IMR-90 (cell line): ENCODE results near the gene FMO2. TPM values are rescaled to one million over a fixed set of nuclear protein-coding genes. Genes with fewer than 3 reads are reported as not detected.

Source experiments
- ATAC-seq: fragments of 200-7000 bp; cut with Tn5 transposase; 2 replicates; pipeline ENCODE4 v1.9.1; 2020; ENCODE audit warnings: low read depth, mild to moderate bottlenecking, moderate library complexity
- BruUV-seq: library from RNA; stranded (reverse); fragments of 400-500 nt; replicated peaks from 2 replicates; lab custom pipeline; 2021; lab: Mats Ljungman, UMichigan
- CTCF ChIA-PET: fragments of 300-600 bp; formaldehyde crosslinking; extraction: SDS; loops from one replicate; lab custom pipeline; 2021; ENCODE audit warnings: antibody characterized with exemption; lab: Yijun Ruan, JAX
- POLR2A ChIA-PET: fragments of 300-600 bp; sonication (Branson Sonifier 250); formaldehyde crosslinking; loops from one replicate; lab custom pipeline; 2022; ENCODE audit warnings: antibody characterized with exemption; ENCODE audit not compliant: unreplicated experiment; lab: Charles Lee
- DNase-seq: peaks from one replicate; pipeline ENCODE4 v3.0.0; 2013
- H2AFZ ChIP-seq: replicated peaks from 2 replicates; pipeline ENCODE3; 2013; ENCODE audit warnings: low read length, mild to moderate bottlenecking; ENCODE audit not compliant: poor library complexity
- H2AK5ac ChIP-seq: 2 replicates; pipeline ENCODE4 v1.6.1; 2013; ENCODE audit warnings: low read depth, low read length, inconsistent platforms
- H2AK9ac ChIP-seq: replicated peaks from 2 replicates; pipeline ENCODE3; 2013; ENCODE audit warnings: mild to moderate bottlenecking, low read depth, low read length, moderate library complexity; ENCODE audit not compliant: poor library complexity
- H2BK120ac ChIP-seq: 2 replicates; pipeline ENCODE4 v1.6.1; 2013; ENCODE audit warnings: low read depth, low read length, inconsistent platforms
- H2BK15ac ChIP-seq: 3 replicates; pipeline ENCODE4 v1.6.1; 2013; ENCODE audit warnings: low read depth, low read length, inconsistent platforms
- H2BK20ac ChIP-seq: 2 replicates; pipeline ENCODE4 v1.6.1; 2013; ENCODE audit warnings: low read depth, mild to moderate bottlenecking, inconsistent platforms, low read length, moderate library complexity
- H2BK5ac ChIP-seq: 2 replicates; pipeline ENCODE4 v1.6.1; 2013; ENCODE audit warnings: mild to moderate bottlenecking, low read depth, low read length, inconsistent platforms; ENCODE audit not compliant: poor library complexity, severe bottlenecking
- H3K14ac ChIP-seq: replicated peaks from 2 replicates; pipeline ENCODE4 v1.6.1; 2013; ENCODE audit warnings: low read depth, low read length, inconsistent platforms
- H3K18ac ChIP-seq: 2 replicates; pipeline ENCODE4 v1.6.1; 2013; ENCODE audit warnings: low read depth, low read length, control low read depth
- H3K23ac ChIP-seq: 2 replicates; pipeline ENCODE4 v1.6.1; 2013; ENCODE audit warnings: low read depth, low read length, inconsistent platforms
- H3K27ac ChIP-seq: 2 replicates; pipeline ENCODE4 v1.5.1; 2013; ENCODE audit warnings: mild to moderate bottlenecking, control low read depth, low read length; ENCODE audit not compliant: insufficient read depth
- H3K27me3 ChIP-seq: 2 replicates; pipeline ENCODE4 v1.6.1; 2013; ENCODE audit warnings: low read length; ENCODE audit not compliant: control insufficient read depth, insufficient read depth
- H3K36me3 ChIP-seq: 2 replicates; pipeline ENCODE4 v1.6.1; 2013; ENCODE audit warnings: low read length, mixed read lengths; ENCODE audit not compliant: control insufficient read depth, insufficient read depth
- H3K4ac ChIP-seq: 2 replicates; pipeline ENCODE4 v1.6.1; 2013; ENCODE audit warnings: low read depth, low read length, inconsistent platforms
- H3K4me1 ChIP-seq: 2 replicates; pipeline ENCODE4 v1.6.1; 2013; ENCODE audit warnings: low read length, mixed read lengths; ENCODE audit not compliant: control insufficient read depth, insufficient read depth
- H3K4me2 ChIP-seq: 2 replicates; pipeline ENCODE4 v1.6.1; 2013; ENCODE audit warnings: low read depth, mild to moderate bottlenecking, control low read depth, low read length, moderate library complexity
- H3K4me3 ChIP-seq: 2 replicates; pipeline ENCODE4 v1.5.1; 2013; ENCODE audit warnings: low read depth, mild to moderate bottlenecking, control low read depth, low read length, moderate library complexity; ENCODE audit not compliant: insufficient read depth
- H3K56ac ChIP-seq: 2 replicates; pipeline ENCODE4 v1.6.1; 2013; ENCODE audit warnings: low read length, inconsistent platforms; ENCODE audit not compliant: insufficient read depth; ENCODE audit errors: extremely low read depth
- H3K79me1 ChIP-seq, 2 experiments: 2 replicates each; pipeline ENCODE4 v1.6.1; 2013; ENCODE audit warnings: low read length in 2 of 2, inconsistent platforms in 1 of 2, low read depth in 1 of 2
- H3K9ac ChIP-seq: 2 replicates; pipeline ENCODE4 v1.6.1; 2013; ENCODE audit warnings: low read depth, low read length, control low read depth
- H3K9me1 ChIP-seq: 2 replicates; pipeline ENCODE4 v1.6.1; 2013; ENCODE audit warnings: low read length, inconsistent platforms; ENCODE audit not compliant: insufficient read depth
- H3K9me3 ChIP-seq: 2 replicates; pipeline ENCODE4 v1.6.1; 2013; ENCODE audit warnings: low read length; ENCODE audit not compliant: control insufficient read depth, insufficient read depth
- H4K20me1 ChIP-seq: 2 replicates; pipeline ENCODE4 v1.6.1; 2013; ENCODE audit warnings: low read length, inconsistent platforms; ENCODE audit not compliant: insufficient read depth
- H4K5ac ChIP-seq: 2 replicates; pipeline ENCODE4 v1.6.1; 2013; ENCODE audit warnings: mild to moderate bottlenecking, low read depth, low read length, control low read depth
- H4K8ac ChIP-seq, 2 experiments: 2 replicates each; pipeline ENCODE4 v1.6.1; 2013; ENCODE audit warnings: low read depth in 2 of 2, low read length in 2 of 2, control low read depth in 1 of 2, inconsistent platforms in 1 of 2
- H4K91ac ChIP-seq: 2 replicates; pipeline ENCODE4 v1.6.1; 2013; ENCODE audit warnings: low read depth, low read length, inconsistent platforms; ENCODE audit not compliant: insufficient read depth
- BHLHE40 ChIP-seq: fragments of 150-350 bp; IDR thresholded peaks from 2 replicates; pipeline ENCODE4 v1.6.1; 2016; ENCODE audit warnings: mild to moderate bottlenecking, low read depth, low read length
- ELK1 ChIP-seq: fragments of 150-350 bp; IDR thresholded peaks from 2 replicates; pipeline ENCODE4 v1.6.1; 2016; ENCODE audit warnings: low read depth, mild to moderate bottlenecking, low read length, moderate library complexity, borderline replicate concordance
- MAFK ChIP-seq: IDR thresholded peaks from 2 replicates; pipeline ENCODE4 v1.6.1; 2012; ENCODE audit warnings: low read depth, low read length, improper control_type of control experiment
- MAZ ChIP-seq: IDR thresholded peaks from 2 replicates; pipeline ENCODE4 v1.6.1; 2012; ENCODE audit warnings: low read depth, mild to moderate bottlenecking, low read length, improper control_type of control experiment, moderate library complexity, borderline replicate concordance
- MXI1 ChIP-seq: IDR thresholded peaks from 2 replicates; pipeline ENCODE4 v1.6.1; 2012; ENCODE audit warnings: low read depth, mild to moderate bottlenecking, low read length, moderate library complexity, borderline replicate concordance
- NFE2L2 ChIP-seq: fragments of 150-350 bp; IDR thresholded peaks from 2 replicates; pipeline ENCODE4 v1.6.1; 2016; ENCODE audit warnings: low read depth, mild to moderate bottlenecking, low read length
- POLR2A ChIP-seq: IDR thresholded peaks from 2 replicates; pipeline ENCODE4 v1.6.1; 2012; ENCODE audit warnings: mild to moderate bottlenecking, low read depth, low read length
- RCOR1 ChIP-seq: IDR thresholded peaks from 2 replicates; pipeline ENCODE4 v1.6.1; 2012; ENCODE audit warnings: mild to moderate bottlenecking, low read length, improper control_type of control experiment; ENCODE audit not compliant: insufficient replicate concordance
- RFX5 ChIP-seq: IDR thresholded peaks from 2 replicates; pipeline ENCODE4 v1.8.0; 2012; ENCODE audit warnings: low read depth, mild to moderate bottlenecking, low read length, moderate library complexity
- USF2 ChIP-seq: fragments of 150-350 bp; IDR thresholded peaks from 2 replicates; pipeline ENCODE4 v1.6.1; 2017; ENCODE audit warnings: mild to moderate bottlenecking, antibody characterized with exemption, low read length, low read depth
- WGBS, 2 experiments: methylation state at CpG; one replicate each; pipeline versions ENCODE4 v1.1.5 to v1.1.7; 2013; ENCODE audit warnings: missing lambda C conversion rate in 2 of 2; ENCODE audit not compliant: insufficient read length in 1 of 2; ENCODE audit errors: extremely low coverage in 2 of 2; 5-methylcytosine and 5-hydroxymethylcytosine counted together
- dilution Hi-C: fragments of 300-500 bp; cut with HindIII; formaldehyde crosslinking; loops from one replicate; pipeline ENCODE4 v1.14.3; 2018; ENCODE audit warnings: low sequenced_read_pairs; ENCODE audit not compliant: unreplicated experiment
- in situ Hi-C: fragments of 300-500 bp; cut with MboI; formaldehyde crosslinking; loops from 3 replicates; pipeline ENCODE4 v1.14.3; 2019; ENCODE audit warnings: low sequenced_read_pairs, inconsistent platforms, mixed read lengths
- intact Hi-C: fragments of 100-400 bp; cut with micrococcal nuclease; formaldehyde crosslinking; loops from 2 replicates; pipeline ENCODE4 v1.10.0; 2022
- polyA plus RNA-seq, 3 experiments: library from polyadenylated mRNA; depleted of rRNA; stranded (reverse); fragments of >200 nt; gene quantifications; 2 replicates each; pipeline ENCODE4 v1.2.3, GENCODE V29; 2012; ENCODE audit warnings: low replicate concordance in 1 of 3
- total RNA-seq: library from RNA; depleted of rRNA; stranded (reverse); fragments of >200 nt; gene quantifications from 2 replicates; pipeline ENCODE4 v1.2.3, GENCODE V29; 2012
- TF ChIP-seq, protein P1 (sequence below): conservative IDR thresholded peaks from 2 replicates; pipeline ENCODE4 v1.5.1; 2012; ENCODE audit warnings: mild to moderate bottlenecking, low read depth, low read length, improper control_type of control experiment

Gene FMO2
- total and polyA plus RNA-seq, 2 of the 4 experiments (the other 2 are of a cell fraction) = under 0.01 to 0.05 TPM

DNA sequence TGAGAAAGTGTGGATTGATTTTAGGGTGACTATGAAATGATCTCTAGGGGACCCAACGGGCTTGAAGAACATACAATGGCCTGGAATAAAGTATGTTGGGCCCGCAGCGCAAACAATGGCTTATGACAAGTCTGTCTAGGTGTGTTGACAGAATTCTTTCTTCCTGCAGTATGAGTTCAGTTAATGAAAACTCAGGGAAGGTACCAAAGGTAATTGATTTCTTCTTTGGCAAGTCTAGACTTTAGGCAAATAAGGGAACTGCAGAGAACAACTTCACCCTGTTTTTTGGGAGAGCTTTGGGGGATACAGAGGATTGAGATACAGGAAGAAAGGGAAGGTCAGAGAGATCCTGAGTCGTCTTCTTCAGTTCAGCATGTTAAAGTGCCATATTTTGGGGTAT lies 7.8 kb upstream of the FMO2 start (continued):
- TF ChIP-seq MXI1 (no peak), MAZ (no peak)

DNA sequence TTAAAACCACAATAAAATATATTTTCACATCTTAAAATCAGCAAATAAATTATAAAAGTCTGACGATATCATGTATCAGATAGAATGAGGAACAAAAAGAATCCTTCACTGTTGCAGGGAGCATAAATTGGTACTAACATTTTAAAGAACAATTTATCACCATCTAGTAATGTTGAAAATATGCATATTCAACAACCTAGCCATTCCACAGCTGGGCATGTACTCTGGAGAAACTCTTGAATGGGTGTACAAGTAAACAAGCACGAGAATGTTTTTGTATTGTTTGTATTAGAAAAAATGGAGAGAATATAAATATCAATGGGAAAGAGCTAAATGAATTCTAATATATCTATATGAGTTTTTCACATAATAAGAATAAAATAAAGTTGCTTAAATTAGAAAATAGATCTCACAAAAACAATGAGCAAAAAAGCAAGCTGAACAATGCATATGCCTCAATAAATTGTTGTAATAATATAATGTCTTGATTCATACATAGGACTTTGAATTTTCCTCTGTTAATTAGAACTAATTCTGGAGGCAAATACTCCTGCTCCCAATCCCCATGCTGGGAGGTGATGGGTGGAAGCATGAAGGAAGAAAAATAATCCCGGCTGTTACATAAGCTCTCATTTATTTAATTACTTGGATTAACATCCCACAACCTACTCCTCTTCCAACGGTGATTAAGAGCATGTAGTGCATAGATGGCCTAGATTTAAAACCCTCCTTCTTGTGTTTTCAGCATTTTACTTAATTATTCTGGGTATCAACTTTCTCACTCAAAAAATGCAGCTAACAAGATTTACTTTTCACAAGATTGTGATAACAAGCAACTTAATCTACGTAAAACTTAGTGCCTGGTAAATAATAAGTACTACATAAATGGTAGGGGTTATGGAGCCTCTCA lies 5.5 kb upstream of the FMO2 start:
- H3K4me2 ChIP-seq = no peak overlapping the region
- no peak overlapping the region for H2BK120ac ChIP-seq
- H3K4ac ChIP-seq = no peak overlapping the region
- no peaks in the 10 kb centered on the region for H3K9me3 ChIP-seq
- intact Hi-C loops = no loop called here
- H3K18ac ChIP-seq = no peak overlapping the region
- no peak overlapping the region for H3K56ac ChIP-seq
- H2BK5ac ChIP-seq = no peak overlapping the region
- H2AK5ac ChIP-seq = no peak overlapping the region
- no peak overlapping the region for H2AFZ ChIP-seq
- no peak overlapping the region for H2BK20ac ChIP-seq
- in situ Hi-C loops = loop anchor here (10.0 kb wide), 1 partner anchor 95 kb away; no protein-coding TSS in a partner anchor
- ChIA-PET CTCF (interaction anchor here (0.8 to 1.4 kb wide), 3 partner anchors 10 to 38 kb away, joined by 3 to 4 read pairs (median 3); no protein-coding TSS in a partner anchor), POLR2A (no interaction called here)
- H2BK15ac ChIP-seq = no peak overlapping the region
- no peaks in the 10 kb centered on the region for H3K79me1 ChIP-seq
- no peak overlapping the region for H4K91ac ChIP-seq
- dilution Hi-C loops = no loop called here
- H3K27ac ChIP-seq = no peak overlapping the region
- H3K4me1 ChIP-seq = no peaks in the 10 kb centered on the region; the same call in 1 of the 2 replicates
- no peak overlapping the region for H3K4me3 ChIP-seq
- DNase-seq (no peak), ATAC-seq (peak; percentile 51)
- H4K5ac ChIP-seq = no peak overlapping the region
- H4K20me1 ChIP-seq = no peaks in the 10 kb centered on the region
- no peak overlapping the region for H3K23ac ChIP-seq
- BruUV-seq = no TSS peak
- no peak overlapping the region for H3K14ac ChIP-seq
- H3K36me3 ChIP-seq = no peaks in the 10 kb centered on the region
- H3K9me1 ChIP-seq = no peaks in the 10 kb centered on the region
- no CpG with 5 or more reads among the region's 5 CpGs for WGBS, 2 experiments
- no peak overlapping the region for H2AK9ac ChIP-seq
- H4K8ac ChIP-seq = no peak overlapping the region
- no peak overlapping the region for H3K9ac ChIP-seq
- H3K27me3 ChIP-seq = no peaks in the 10 kb centered on the region
- no peak for TF ChIP-seq RCOR1
- no peak for TF ChIP-seq MAZ
- no peak for TF ChIP-seq RFX5
- TF ChIP-seq NFE2L2 = no peak
- no peak for TF ChIP-seq MAFK
- TF ChIP-seq MXI1 = no peak
- TF ChIP-seq, protein P1, sequence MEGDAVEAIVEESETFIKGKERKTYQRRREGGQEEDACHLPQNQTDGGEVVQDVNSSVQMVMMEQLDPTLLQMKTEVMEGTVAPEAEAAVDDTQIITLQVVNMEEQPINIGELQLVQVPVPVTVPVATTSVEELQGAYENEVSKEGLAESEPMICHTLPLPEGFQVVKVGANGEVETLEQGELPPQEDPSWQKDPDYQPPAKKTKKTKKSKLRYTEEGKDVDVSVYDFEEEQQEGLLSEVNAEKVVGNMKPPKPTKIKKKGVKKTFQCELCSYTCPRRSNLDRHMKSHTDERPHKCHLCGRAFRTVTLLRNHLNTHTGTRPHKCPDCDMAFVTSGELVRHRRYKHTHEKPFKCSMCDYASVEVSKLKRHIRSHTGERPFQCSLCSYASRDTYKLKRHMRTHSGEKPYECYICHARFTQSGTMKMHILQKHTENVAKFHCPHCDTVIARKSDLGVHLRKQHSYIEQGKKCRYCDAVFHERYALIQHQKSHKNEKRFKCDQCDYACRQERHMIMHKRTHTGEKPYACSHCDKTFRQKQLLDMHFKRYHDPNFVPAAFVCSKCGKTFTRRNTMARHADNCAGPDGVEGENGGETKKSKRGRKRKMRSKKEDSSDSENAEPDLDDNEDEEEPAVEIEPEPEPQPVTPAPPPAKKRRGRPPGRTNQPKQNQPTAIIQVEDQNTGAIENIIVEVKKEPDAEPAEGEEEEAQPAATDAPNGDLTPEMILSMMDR = no peak
- no peak for TF ChIP-seq USF2
- no peak for TF ChIP-seq ELK1
- TF ChIP-seq POLR2A = no peak
- no peak for TF ChIP-seq BHLHE40
